Activated CD8-positive, alpha-beta memory T cell treated with anti-CD3 and anti-CD28 coated beads for 36 hours (primary cell): Measurements from ENCODE around the gene SUPT3H. TPM values are rescaled to one million over a fixed set of nuclear protein-coding genes. Genes with fewer than 3 reads are reported as not detected.
"Not testable (repeated sequence)": the region's sequence is repeated elsewhere in the genome, so short reads cannot be mapped to it uniquely, and the experiment has no call there.

Experiments used
- CTCF ChIA-PET: fragments of 350-600 bp; sonication (Branson Sonifier 250); formaldehyde crosslinking; loops from one replicate; lab custom pipeline; 2021; ENCODE audit warnings: antibody characterized with exemption; lab: Charles Lee
- POLR2A ChIA-PET: fragments of 350-600 bp; sonication (Branson Sonifier 250); formaldehyde crosslinking; loops from one replicate; lab custom pipeline; 2021; ENCODE audit warnings: antibody characterized with exemption; lab: Charles Lee
- total RNA-seq, 2 experiments: library from RNA; stranded (reverse); gene quantifications; one replicate each; pipeline ENCODE4 v1.2.3, GENCODE V29; 2021

The SUPT3H gene
- total RNA-seq, 2 experiments from 2014 or later: 17.4 to 17.8 TPM

DNA sequence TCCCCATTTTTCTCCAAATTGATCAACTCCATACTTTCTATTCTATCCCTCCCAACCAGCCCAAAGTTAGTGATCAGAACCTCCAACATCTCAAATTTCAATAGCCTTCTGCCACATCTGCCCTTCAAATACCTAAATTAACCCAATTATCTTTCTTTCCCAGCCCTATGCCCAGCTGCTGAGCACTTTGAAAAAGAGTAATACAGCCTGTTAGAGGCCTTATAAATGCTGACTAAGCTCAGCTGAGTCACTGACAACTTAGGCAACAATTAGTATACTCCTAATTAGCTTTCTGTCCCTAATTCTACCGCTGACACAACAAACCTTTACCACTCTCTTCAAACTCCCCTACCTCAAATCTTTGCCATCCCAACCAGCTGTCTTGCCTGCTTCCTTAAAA, 26.1 kb downstream of the SUPT3H start:
- ChIA-PET POLR2A (no interaction called here), CTCF (no interaction called here)

DNA sequence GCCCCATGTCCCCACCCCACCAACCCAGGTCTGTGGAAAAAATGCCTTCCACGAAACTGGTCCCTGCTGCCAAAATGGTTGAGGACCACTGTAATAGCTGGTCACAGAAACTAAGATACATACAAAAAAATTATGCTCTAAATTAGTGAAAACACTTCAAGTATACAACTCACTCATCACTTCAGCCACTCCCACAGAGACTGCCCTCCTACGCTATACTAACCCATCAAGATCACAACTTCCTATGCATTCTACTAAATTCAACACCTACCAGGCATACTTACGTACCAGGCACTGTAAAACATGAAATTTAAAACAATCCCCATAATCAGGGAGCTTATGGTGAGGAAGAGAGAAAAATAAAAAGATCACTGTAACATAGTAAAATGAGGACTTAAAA, 26.7 kb downstream of the SUPT3H start:
- POLR2A ChIA-PET: no interaction called here
- CTCF ChIA-PET: no interaction called here

DNA sequence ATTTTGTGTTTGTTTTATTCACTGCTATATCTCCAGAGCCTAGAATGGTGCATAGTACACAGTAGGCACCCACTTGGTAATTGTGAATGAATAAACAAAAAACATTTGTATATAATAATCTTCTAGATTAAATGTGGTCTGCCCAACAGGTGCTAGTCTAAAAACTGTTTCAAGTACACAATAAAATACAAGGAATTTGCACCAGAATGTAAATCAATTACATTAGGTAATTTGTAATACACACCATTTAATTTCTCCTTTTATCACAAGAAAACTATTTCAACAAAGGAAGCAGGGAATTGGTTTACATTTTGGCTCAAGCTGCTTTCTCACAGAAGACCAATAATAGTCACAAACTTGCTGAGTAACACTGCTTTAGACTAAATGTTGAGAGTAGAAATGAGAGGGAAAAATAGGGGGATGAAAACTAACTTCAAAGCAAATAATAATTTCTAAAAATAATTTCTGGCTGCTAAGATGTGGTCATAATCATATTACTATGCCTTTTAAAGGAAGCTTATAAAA, 27.5 kb downstream of the SUPT3H start:
- POLR2A ChIA-PET: no interaction called here
- CTCF ChIA-PET: no interaction called here

DNA sequence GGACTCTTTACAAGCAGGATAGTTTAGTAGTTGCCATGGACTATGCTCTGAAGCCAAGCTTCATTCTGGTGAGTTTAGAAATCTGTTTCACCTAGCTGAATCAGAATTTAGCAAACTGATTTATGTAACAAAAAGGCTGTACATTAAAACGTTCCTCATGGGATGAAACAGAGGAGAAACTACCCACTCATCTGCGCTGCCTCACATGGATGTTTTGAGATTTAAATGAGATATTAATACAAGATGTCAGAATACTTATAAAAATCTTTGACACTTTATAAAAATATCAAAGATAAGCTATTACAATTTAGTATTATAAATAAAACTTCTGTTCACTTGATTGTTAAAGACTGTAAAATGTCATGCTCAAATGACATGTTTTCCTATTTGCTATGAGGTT, 32.8 kb downstream of the SUPT3H start:
- CTCF ChIA-PET: no interaction called here
- POLR2A ChIA-PET: no interaction called here

DNA sequence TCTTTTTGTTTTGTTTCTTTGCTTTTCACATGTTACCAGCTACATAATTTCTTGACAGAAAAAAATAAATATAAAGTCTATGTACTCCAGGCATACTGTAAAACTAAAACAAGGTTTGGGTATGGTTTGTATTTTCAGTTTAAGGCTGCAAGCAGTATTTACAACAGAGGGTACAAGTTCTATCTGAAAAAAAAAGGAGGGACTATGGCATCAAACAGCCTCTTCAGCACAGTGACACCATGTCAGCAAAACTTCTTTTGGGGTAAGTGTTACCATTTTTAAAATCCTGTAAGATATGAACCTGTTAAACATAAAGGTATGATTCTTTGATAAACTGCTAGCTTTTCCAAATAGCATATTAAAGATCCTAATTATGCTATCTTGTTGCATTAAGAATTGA, 49.2 kb downstream of the SUPT3H start:
- POLR2A ChIA-PET: no interaction called here

DNA sequence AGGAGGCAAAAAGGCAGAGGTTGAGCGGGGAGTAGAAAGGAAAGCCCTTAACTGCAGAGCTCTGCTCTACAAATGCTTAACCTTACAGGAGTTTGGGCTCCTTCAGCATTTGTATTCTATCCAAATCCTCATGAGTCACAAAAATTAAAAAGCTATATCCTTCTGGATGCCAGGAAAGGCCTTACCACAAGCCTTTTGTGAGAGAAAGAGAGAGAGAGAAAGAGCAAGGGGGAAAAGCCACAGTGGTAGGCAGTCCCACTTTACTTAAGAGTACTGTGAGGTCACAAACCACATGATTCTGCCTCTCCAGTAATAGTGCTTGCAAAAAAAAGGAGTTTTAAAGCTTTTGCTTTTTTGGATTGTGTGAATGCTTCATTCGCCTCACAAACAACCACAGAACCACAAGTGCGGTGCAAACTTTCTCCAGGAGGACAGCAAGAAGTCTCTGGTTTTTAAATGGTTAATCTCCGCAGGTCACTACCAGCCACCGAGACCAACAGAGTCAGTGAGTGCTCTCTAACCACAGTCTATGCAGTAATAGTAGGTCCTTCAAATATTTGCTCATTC, 49.7 kb downstream of the SUPT3H start, which contains the start of gene RUNX2:
TSS of gene RUNX2 (plus strand) at position 375 of the 567 bp plus-strand sequence. CDS start 397 bp downstream, outside the sequence.
- CTCF ChIA-PET: no interaction called here
- POLR2A ChIA-PET: no interaction called here

More for the DNA sequence above, 49.2 kb downstream of the SUPT3H start:
- CTCF ChIA-PET: no interaction called here

DNA sequence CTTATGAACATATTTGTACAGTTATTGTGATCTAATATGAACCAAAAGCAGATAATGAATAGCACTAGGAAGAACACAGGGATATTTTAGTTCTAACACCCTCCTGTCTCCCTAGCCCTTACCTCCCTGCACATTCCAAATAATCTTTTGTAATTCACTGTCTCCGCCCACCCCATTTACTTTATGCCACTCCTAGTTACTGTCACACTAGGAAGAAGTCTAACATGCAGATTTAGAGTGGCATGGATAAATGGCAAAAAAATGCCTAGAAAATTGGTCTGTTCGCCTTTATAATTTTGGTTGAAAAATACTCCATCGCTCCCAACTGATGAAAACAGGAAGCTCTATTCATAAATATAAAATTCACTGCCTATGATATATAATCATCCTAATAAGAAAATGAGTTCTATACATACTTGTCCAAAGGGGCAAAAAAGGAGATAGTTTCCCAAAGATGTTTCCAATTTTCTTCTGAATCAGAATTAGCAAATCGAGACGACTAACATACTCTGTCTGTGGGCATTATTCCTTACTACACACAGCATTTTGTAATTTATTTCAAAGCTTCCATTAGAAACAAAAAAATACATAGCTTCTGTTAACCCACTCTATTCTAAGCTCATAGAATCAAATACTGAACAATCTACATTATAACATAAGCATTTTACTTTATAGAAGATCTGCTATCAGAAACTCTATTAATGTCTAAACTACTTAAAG, 50.9 kb downstream of the SUPT3H start:
- ChIA-PET CTCF (no interaction called here), POLR2A (no interaction called here)

DNA sequence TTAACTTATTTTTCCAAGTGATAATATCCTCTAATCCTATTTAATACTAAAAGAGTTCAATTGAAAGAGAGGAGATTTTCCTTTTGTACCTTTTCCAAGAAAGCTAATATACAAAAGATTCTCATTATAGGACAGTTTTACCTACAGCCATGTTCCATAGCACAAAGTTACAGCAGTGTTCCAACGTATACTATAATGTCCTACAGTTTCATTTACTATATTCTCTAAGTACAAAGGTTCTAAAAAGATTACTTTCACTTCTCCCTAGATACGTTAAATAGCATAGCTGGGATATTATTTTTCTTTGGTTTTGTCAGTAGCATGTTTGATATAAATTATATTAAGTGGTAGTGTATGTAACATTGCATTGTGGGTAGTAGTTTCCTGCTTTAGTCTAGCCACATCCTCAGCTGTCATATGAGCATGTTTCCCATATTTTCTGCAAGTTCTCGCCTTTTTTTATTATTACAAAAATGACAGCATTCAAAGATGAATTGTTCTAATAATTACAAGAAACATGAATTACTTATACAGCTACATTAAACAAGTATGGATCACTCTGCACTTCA, 54.0 kb downstream of the SUPT3H start:
- POLR2A ChIA-PET: no interaction called here

DNA sequence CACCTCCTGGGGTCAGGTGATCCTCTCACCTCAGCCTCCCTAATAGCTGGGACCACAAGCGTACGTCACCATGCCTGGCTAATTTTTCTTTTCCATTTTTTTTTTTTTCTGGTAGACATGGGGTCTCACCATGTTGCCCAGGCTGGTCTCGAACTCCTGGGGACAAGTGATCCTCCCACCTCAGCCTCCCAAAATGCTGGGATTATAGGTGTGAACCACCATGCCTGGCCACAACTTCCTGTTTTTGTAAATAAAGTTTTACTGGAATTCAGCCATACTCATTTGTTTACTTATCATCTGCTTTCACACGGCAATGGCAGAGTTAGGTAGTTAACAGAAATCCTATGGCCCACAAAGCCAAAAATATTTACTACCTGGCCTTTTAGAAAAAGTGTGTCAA, 57.4 kb downstream of the SUPT3H start:
- ChIA-PET POLR2A (no interaction called here), CTCF (no interaction called here)

More for the DNA sequence above, 54.0 kb downstream of the SUPT3H start:
- CTCF ChIA-PET: no interaction called here

DNA sequence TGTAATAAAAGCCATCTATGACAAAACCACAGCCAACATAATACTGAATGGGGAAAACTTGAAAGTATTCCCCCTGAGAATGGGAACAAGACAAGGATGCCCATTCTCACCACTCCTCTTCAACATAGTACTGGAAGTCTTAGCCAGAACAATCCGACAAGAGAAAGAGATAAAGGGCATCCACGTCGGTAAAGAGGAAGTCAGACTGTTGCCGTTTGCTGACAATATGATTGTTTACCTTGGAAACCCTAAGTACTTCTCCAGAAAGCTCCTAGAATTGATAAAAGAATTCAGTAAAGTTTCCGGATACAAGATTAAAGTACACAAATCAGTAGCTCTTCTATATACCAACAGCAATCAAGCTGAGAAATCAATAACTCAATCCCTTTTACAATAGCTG, 63.6 kb downstream of the SUPT3H start:
- ChIA-PET POLR2A (no interaction called here), CTCF (no interaction called here)

DNA sequence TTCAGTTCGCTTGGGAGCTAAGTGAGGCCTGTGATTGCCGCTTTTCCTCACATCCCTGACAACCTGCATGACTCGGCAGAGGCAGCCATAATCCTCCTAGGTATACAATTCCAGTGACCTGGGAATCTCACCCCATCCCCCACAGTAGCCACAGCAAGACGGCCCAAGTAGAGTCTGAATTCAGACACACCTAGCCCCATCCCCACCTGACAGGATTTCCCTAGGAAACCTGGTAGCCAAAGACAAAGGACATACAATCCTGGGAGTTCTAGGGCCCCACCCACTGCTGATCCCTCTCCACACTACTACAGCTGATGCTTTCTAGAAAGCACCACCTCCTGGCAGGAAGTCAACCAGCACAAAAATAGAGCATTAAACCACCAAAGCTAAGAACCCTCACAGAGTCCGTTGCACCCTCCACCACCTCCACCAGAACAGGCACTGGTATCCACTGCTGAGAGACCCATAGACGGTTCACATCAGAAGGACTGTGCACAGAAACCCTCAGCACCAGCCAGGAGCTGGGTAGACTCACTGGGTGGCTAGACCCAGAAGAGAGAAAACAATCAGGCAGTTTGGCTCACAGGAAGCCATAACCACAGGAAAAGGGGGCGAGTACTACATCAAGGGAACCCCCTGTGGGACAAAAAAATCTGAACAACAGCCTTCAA, 67.5 kb downstream of the SUPT3H start:
- CTCF ChIA-PET: no interaction called here
- POLR2A ChIA-PET: no interaction called here

DNA sequence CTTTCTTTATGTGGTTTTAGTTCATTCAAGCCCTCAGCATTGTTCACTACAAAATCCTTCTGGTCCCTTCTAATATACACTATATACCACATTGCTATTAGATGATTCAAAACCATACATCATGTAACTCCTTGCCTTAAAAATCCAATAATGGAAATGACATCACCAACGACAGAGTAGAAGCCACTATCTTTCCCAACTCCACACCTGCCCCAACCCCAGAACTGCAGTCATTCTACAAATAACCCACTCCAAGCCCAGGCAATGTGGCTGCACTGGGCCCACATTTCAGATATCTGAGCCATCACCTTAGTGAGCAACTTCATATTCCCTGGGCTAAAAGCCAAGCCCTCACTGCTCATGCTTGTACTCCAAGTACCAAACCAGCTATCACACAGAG, 72.2 kb downstream of the SUPT3H start:
- POLR2A ChIA-PET: no interaction called here
- CTCF ChIA-PET: no interaction called here

DNA sequence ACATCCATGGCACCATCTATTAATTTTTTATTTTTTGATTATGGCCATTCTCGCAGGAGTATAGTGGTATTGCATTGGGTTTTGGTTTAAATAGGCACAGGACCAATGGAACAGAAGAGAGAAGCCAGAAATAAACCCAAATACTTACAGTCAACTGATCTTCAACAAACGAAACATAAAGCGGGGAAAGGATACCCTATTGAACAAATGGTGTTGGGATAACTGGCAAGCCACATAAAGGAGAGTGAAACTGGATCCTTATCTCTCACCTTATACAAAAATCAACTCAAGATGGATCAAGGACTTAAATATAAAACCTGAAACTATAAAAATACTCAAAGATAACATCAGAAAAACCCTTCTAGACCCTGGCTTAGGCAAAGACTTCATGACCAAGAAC, 74.9 kb downstream of the SUPT3H start:
- ChIA-PET CTCF (no interaction called here), POLR2A (no interaction called here)

DNA sequence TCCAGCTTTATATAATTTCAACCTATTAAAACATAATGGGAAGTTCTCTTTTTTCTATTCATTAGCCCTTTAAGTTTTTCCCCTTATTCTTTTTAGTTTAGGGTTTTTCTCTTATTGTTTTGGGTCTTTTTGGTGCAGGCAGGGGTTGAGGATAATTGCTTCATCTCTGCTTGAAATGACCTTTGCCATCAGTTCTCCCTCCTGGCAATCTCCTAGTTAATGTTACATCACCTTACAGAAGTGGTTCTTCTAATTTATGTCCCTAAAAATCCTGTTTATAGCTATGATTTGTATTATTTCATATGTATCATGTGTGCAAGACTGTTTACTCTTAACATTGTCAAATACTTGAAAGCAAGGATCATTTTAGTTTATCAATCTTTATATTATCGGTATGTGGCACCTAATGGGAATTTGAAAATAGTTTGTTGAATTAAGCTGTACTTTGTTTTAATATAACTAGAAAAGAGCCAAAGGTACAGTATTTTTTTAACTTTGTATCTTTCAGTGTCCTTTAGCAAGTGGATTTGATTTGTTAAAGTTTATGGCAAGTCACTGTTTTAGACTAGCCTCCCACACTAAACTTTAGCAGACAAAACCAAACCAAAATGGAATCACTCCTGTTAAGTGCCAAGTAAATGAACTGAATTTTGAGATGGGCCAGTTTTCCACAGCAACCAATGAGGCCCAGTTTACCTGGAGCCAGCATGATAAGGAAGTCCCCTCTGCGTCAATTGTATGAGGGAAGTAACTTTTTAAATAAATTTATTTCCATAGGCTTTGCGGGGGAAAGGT, 76.2 kb downstream of the SUPT3H start:
- CTCF ChIA-PET: interaction anchor here (0.6 kb wide), 2 partner anchors 107 to 564 kb away, joined by 3 read pairs; no protein-coding TSS in a partner anchor
- POLR2A ChIA-PET: interaction anchor here (0.6 kb wide), 1 partner anchor 8 kb away, joined by 3 read pairs; no protein-coding TSS in a partner anchor

DNA sequence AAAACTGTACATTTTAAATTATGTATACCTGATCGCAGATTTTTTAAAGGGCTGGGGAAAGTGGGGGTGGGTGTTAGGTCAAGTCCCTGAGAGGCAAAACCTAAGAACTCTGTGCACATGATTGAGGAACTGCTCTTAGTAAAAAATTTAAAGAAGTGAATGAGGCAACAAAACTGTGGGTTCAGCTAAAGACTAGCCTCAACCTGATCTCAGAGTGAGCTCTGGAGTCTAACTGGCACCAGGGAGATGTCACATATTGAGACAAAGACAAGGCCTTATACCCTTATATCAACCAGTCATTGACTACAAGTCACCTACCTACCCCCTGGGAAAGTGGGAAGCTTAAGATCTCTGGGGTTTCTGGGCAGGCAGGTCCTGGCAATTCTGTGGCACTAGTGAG, 77.0 kb downstream of the SUPT3H start:
- POLR2A ChIA-PET: no interaction called here
- CTCF ChIA-PET: no interaction called here

DNA sequence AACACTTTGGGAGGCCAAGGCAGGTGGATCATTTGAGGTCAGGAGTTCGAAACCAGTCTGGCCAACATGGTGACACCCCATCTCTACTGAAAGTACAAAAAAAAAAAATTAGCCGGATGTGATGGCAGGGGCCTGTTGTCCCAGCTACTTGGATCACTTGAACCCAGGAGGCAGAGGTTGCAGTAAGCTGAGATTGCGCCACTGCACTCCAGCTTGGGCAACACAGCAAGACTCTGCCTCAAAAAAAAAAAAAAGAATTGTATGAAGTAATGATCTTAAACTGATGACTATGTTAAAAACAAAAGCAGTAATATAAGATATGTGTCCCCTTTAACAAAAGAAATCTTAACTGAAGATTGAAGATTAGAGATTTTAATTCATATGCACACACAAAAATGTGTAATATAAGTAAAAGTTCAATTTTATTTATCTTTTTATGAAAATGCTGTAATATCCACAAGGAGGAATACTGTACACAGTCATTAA, 78.6 kb downstream of the SUPT3H start:
- CTCF ChIA-PET: interaction anchor here (0.7 kb wide), 1 partner anchor 340 kb away, joined by 3 read pairs; no protein-coding TSS in a partner anchor
- POLR2A ChIA-PET: no interaction called here

DNA sequence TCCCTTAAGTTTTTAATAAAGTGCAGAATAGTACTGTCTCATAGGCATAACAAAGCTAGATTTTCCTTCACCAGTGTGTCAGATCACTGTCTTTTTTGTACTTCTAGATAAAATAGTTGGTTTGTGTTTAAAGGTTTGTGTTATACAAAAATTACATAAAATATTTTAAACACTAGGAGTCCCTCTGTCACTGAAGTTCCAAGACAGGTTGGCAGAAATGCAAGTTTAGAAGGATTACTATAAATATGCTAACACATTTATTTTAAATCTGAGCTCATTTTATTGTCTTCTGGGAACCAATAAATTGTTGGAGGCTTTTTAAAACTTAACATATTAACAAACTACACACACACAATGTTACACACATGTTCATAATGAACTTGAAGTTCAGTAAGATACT, 80.4 kb downstream of the SUPT3H start:
- CTCF ChIA-PET: no interaction called here
- POLR2A ChIA-PET: no interaction called here

DNA sequence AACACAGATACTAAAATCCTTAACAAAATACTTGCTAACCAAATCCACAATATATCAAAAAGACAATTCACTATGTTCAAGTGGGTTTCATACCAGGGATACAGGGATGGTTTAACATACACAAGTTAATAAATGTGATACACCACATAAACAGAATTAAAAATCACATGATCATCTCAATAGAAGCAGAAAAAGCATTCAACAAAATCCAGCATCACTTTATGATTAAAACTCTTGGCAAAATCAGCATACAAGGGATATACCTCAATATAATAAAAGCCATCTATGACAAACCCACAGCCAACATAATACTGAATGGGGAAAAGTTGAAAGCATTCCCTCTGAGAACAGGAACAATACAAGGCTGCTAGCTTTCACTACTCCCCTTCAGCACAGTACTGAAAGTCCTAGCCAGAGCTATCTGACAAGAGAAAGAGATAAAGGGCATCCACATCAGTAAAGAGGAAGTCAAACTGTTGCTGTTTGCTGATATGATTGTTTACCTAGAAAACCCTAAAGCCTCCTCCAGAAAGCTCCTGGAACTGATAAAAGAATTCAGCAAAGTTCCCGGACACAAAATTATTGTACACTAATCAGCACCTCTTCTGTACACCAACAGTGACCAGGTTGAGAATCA, 83.6 kb downstream of the SUPT3H start:
- CTCF ChIA-PET, POLR2A ChIA-PET: not testable (repeated sequence)

DNA sequence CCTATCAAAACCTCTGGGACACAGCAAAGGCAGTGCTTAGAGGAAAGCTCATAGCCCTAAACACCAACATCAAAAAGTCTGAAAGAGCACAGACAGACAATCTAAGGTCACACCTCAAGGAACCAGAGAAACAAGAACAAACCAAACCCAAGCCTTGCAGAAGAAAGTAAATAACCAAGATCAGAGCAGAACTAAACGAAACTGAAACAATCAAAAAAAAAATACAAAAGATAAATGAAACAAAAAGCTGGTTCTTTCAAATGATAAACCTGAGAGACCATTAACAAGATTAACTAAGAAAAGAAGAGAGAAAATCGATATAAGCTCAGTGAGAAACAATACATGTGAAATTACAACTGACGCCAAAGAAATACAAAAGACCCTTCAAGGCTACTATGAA, 84.4 kb downstream of the SUPT3H start:
- CTCF ChIA-PET: no interaction called here
- POLR2A ChIA-PET: interaction anchor here (0.6 kb wide), 1 partner anchor 8 kb away, joined by 3 read pairs; no protein-coding TSS in a partner anchor
